GM06990 (cell line): ENCODE results near the gene ZSCAN26.
A peak's percentile ranks its signal among the peaks of the same experiment; 100 is the strongest.

Experiments
- DNase-seq: peaks from one replicate; pipeline ENCODE4 v3.0.0-alpha.2; 2011; ENCODE audit not compliant: insufficient read length; ENCODE audit errors: extremely low read depth
- H3K27me3 ChIP-seq: replicated peaks from 2 replicates; pipeline ENCODE4 v1.6.0; 2011; ENCODE audit warnings: low read length; ENCODE audit not compliant: control insufficient read depth, insufficient read depth
- H3K36me3 ChIP-seq: 2 replicates; pipeline ENCODE4 v1.5.1; 2011; ENCODE audit warnings: low read length; ENCODE audit not compliant: control insufficient read depth, insufficient read depth
- H3K4me3 ChIP-seq: replicated peaks from 2 replicates; pipeline ENCODE4 v1.5.1; 2011; ENCODE audit warnings: low read depth, mild to moderate bottlenecking, control low read depth, low read length
- CTCF ChIP-seq: IDR thresholded peaks from 2 replicates; pipeline ENCODE4 v1.5.1; 2011; ENCODE audit warnings: low read length, control low read depth, mild to moderate bottlenecking, inconsistent platforms; ENCODE audit not compliant: insufficient read depth, poor library complexity, severe bottlenecking

ZSCAN26 gene

DNA sequence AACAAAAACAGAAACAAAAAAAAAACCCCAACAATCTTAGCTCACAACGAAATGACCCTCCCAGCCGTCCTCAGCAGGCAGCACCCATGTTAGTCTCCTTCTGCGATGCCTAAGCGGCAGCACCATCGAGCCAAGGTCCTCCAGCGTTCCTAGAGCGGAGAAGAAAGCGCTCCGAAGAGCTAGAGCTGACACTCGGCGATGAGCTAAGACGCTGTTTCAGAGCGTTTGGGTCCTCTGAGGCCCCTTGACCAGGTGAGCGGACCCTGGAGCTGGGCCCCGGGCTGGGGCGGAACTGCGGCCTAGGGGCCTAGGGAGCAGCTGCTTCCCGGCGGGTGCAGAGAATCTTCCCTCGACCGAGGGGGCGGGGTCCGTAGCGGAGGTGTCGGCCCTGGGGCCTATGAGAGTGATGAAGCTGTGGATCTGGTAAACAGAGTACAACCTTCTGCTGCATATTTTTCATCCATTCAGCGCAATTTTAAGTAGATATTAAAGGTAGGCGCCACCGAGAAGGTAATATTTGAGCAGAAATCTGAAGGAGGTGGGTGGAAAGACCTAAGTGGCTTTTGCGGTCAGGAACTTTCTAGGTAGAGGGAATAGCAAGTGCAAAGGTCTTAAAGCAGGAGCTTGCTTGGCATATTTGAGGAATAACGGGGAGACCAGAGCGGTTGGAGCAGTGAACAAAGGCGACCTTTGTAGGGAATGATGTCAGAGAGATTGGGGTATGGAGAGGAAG lies at the start of gene ZSCAN26:
Gene ZSCAN26 (plus strand): TSS at position 182 of the 733 bp plus-strand sequence. CDS start 4,777 bp downstream, outside the sequence.
- peaks cover under 1% of the 10 kb centered on the region; the same call in 1 of the 2 replicates for H3K36me3 ChIP-seq
- no peak for TF ChIP-seq CTCF
- peak within 1 kb of the TSS; percentile 73 for H3K4me3 ChIP-seq
- DNase-seq, result peak; percentile 87
- no peaks in the 10 kb centered on the region for H3K27me3 ChIP-seq

- no peaks in the 10 kb centered on the region for H3K36me3 ChIP-seq
- no peak for DNase-seq
- H3K4me3 ChIP-seq, result peak overlapping the region; percentile 70; the same call in 1 of the 2 replicates
- H3K27me3 ChIP-seq, result no peaks in the 10 kb centered on the region
- no peak for TF ChIP-seq CTCF
Measured at GRCh38 chr6:28217890-28218289, 49.1 kb upstream of the ZSCAN26 start.

DNA sequence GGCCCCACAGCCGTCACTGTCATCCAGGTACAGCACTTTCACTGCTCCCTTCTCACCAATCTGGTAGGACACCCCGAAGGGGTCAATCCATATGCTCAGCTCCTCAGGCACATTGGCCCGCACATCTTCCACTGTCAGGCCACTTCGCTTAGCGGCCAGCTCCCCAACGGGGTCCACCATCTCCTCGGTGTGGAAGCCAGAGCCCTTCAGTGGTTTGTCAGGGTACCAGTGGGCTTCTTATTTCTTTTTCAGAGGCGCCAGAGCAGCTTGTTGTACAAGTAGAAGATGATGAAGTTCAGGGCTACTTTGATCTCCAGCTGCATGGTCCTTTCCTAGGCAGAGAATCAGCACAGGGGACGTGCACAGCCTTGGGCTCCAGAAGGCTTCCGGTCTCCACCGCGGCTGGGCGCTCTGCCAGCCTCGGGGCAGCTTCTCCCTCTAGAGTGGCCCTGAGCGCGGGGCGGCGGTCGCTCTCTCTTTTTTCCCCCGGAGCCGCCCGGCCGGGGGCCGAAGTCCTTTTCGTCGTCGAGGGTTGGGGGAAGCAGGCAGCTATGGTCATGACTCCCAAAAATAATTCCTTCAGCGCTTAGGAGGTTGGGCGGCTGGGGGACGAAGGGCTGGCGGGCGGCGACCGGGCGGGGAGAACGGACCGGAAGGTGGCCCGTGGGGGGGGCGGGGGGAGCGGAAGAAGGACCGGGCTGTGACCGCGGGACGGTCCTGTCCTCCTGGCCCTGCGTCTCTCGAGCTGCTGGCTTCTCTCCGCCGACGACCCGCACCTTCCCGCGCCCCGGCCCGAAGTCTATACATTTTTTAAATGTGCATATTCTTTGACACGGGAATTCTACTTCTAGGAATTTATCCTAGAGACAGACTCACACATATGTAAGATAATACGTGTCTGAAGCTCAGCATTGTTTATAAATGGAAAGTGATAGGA lies 48.4 kb upstream of the ZSCAN26 start:
- TF ChIP-seq CTCF, result peak; percentile 10
- H3K4me3 ChIP-seq, result peak overlapping the region; percentile 70
- DNase-seq, result peak; percentile 78
- H3K27me3 ChIP-seq, result no peaks in the 10 kb centered on the region
- H3K36me3 ChIP-seq, result no peaks in the 10 kb centered on the region

GRCh38 chr6:28220257-28221133 lies 46.4 kb upstream of the ZSCAN26 start:
- no peak for TF ChIP-seq CTCF
- Histone ChIP-seq H3K36me3 (no peaks in the 10 kb centered on the region), H3K27me3 (no peaks in the 10 kb centered on the region), H3K4me3 (no peak overlapping the region)
- no peak for DNase-seq
